Liver (tissue), 9 donors: ENCODE data around the gene KRTAP10-8. TPM values are rescaled to one million over a fixed set of nuclear protein-coding genes. Genes with fewer than 3 reads are reported as not detected.

Source experiments
- DNase-seq: peaks from one replicate; pipeline ENCODE4 v3.0.0-alpha.2; 2017; ENCODE audit warnings: low spot score
- H3K27ac ChIP-seq, 2 donors: one replicate each; pipeline ENCODE4 v1.7.0; 2013; ENCODE audit warnings: inconsistent platforms in 2 of 2, low read length in 2 of 2, control low read depth in 1 of 2, low read depth in 1 of 2, mild to moderate bottlenecking in 1 of 2
- H3K27me3 ChIP-seq, 4 donors: one replicate each; pipeline versions ENCODE4 v1.6.1 to v1.7.0; 2013; ENCODE audit warnings: low read length in 3 of 4, inconsistent platforms in 1 of 4, mild to moderate bottlenecking in 1 of 4, moderate library complexity in 1 of 4; ENCODE audit not compliant: control insufficient read depth in 4 of 4, insufficient read depth in 4 of 4
- H3K36me3 ChIP-seq, 4 donors: one replicate each; pipeline versions ENCODE4 v1.6.1 to v1.7.0; 2013; ENCODE audit warnings: low read length in 3 of 4, mild to moderate bottlenecking in 3 of 4, low read depth in 1 of 4, moderate library complexity in 1 of 4; ENCODE audit not compliant: control insufficient read depth in 4 of 4, insufficient read depth in 3 of 4
- H3K4me1 ChIP-seq, 4 donors: one replicate each; pipeline versions ENCODE4 v1.6.1 to v1.7.0; 2013; ENCODE audit warnings: low read length in 3 of 4, mild to moderate bottlenecking in 3 of 4, moderate library complexity in 1 of 4; ENCODE audit not compliant: control insufficient read depth in 4 of 4, insufficient read depth in 4 of 4
- H3K4me3 ChIP-seq, 3 donors: one replicate each; pipeline versions ENCODE4 v1.6.1 to v1.7.0; 2013; ENCODE audit warnings: low read length in 3 of 3, control low read depth in 1 of 3, low read depth in 1 of 3, mild to moderate bottlenecking in 1 of 3
- H3K9ac ChIP-seq, 2 donors: one replicate each; pipeline ENCODE4 v1.7.0; 2013; ENCODE audit warnings: low read length in 2 of 2, mild to moderate bottlenecking in 2 of 2, moderate library complexity in 2 of 2, control low read depth in 1 of 2, low read depth in 1 of 2
- H3K9me3 ChIP-seq, 4 donors: one replicate each; pipeline versions ENCODE4 v1.6.1 to v1.7.0; 2013; ENCODE audit warnings: low read length in 3 of 4; ENCODE audit not compliant: control insufficient read depth in 4 of 4
- ATF3 ChIP-seq: IDR thresholded peaks from 2 replicates; pipeline ENCODE4 v1.6.1; 2016; ENCODE audit warnings: antibody characterized with exemption
- CTCF ChIP-seq: fragments of 150-350 bp; IDR thresholded peaks from 2 replicates; pipeline ENCODE4 v1.5.1; 2017; ENCODE audit warnings: improper control_type of control experiment, low read depth, low read length; ENCODE audit not compliant: missing input control
- FOXA1 ChIP-seq: IDR thresholded peaks from 2 replicates; pipeline ENCODE4 v1.6.1; 2016; ENCODE audit warnings: antibody characterized with exemption
- GABPA ChIP-seq, 2 donors: IDR thresholded peaks in 1 of 2; conservative IDR thresholded peaks in 1 of 2; 2 replicates each; pipeline ENCODE4 v1.6.1; 2016; ENCODE audit warnings: antibody characterized with exemption in 2 of 2, mild to moderate bottlenecking in 1 of 2, moderate library complexity in 1 of 2
- HNF4A ChIP-seq, 2 donors: conservative IDR thresholded peaks; 2 replicates each; pipeline ENCODE4 v1.6.1; 2016; ENCODE audit warnings: antibody characterized with exemption in 2 of 2, mild to moderate bottlenecking in 2 of 2
- MAX ChIP-seq: IDR thresholded peaks from 2 replicates; pipeline ENCODE4 v1.6.1; 2016; ENCODE audit warnings: antibody characterized with exemption
- NR2F2 ChIP-seq: IDR thresholded peaks from 2 replicates; pipeline ENCODE4 v1.6.1; 2016; ENCODE audit warnings: antibody characterized with exemption
- RXRA ChIP-seq, 2 donors: IDR thresholded peaks; 2 replicates each; pipeline ENCODE4 v1.6.1; 2017 to 2018; ENCODE audit warnings: antibody characterized with exemption in 2 of 2, mild to moderate bottlenecking in 1 of 2
- ZBTB33 ChIP-seq: IDR thresholded peaks from 2 replicates; pipeline ENCODE4 v1.6.1; 2016; ENCODE audit warnings: antibody characterized with exemption
- WGBS: extraction: QIAGEN DNeasy Blood & Tissue Kit; methylation state at CpG from one replicate; pipeline ENCODE4 v1.1.7; 2013; 5-methylcytosine and 5-hydroxymethylcytosine counted together
- polyA plus RNA-seq, 2 donors: library from polyadenylated mRNA; stranded (reverse) in 1 of 2; unstranded in 1 of 2; fragments of 200-250 nt in 1 of 2; fragments of >200 nt in 1 of 2; fragmentation: Nextera tagmentation in 1 of 2; extraction: Ambion mirVana in 1 of 2; gene quantifications; one replicate each; pipeline versions ENCODE4 v1.2.1 to v1.2.3, GENCODE V29; 2013 to 2015
- total RNA-seq, 2 donors: library from RNA; depleted of rRNA; stranded (reverse); fragments of >200 nt; gene quantifications; one replicate each; pipeline ENCODE4 v1.2.3, GENCODE V29; 2014
- donor health status: healthy.
- donor health status: healthy.
- donor health status: healthy.
- donor health status: healthy.
- donor health status: healthy.

KRTAP10-8 gene
- total and polyA plus RNA-seq, 4 donors: not detected

- Histone ChIP-seq H3K27ac (no peak overlapping the region), H3K9me3 (no peaks in the 10 kb centered on the region), H3K27me3 (no peaks in the 10 kb centered on the region), H3K9ac (no peak overlapping the region), H3K4me3 (no peak overlapping the region), H3K36me3 (no peaks in the 10 kb centered on the region), H3K4me1 (peaks cover 1 to 27% (median 16%) of the 10 kb centered on the region in 4 donors)
- 88% methylated on average over 9 of the region's 9 CpGs for WGBS
- peak; percentile 12 for DNase-seq
- TF ChIP-seq FOXA1 (no peak), RXRA (IDR thresholded peaks at IDR 0.05) (no peak), GABPA (IDR thresholded peaks at IDR 0.05 in 1 of 2, conservative IDR thresholded peaks at IDR 0.05 in 1 of 2) (no peak), ZBTB33 (no peak), ATF3 (no peak), CTCF (no peak), HNF4A (conservative IDR thresholded peaks at IDR 0.05) (no peak)
Observed at GRCh38 chr21:44596068-44596725, 15.7 kb upstream of the KRTAP10-8 start.

- H3K9ac ChIP-seq: no peak overlapping the region
- WGBS: 81% methylated on average over 11 of the region's 11 CpGs
- no peak overlapping the region for H3K27ac ChIP-seq
- no peaks in the 10 kb centered on the region for H3K9me3 ChIP-seq
- peak; percentile 8 for DNase-seq
- H3K4me1 ChIP-seq: peaks cover 1 to 13% (median 7%) of the 10 kb centered on the region in 4 donors
- H3K36me3 ChIP-seq: no peaks in the 10 kb centered on the region
- H3K27me3 ChIP-seq: no peaks in the 10 kb centered on the region
- TF ChIP-seq CTCF (no peak), GABPA (IDR thresholded peaks at IDR 0.05 in 1 of 2, conservative IDR thresholded peaks at IDR 0.05 in 1 of 2) (no peak), MAX (no peak), NR2F2 (no peak), ZBTB33 (no peak)
- no peak overlapping the region for H3K4me3 ChIP-seq
Observed at GRCh38 chr21:44598061-44598460, 13.8 kb upstream of the KRTAP10-8 start.
